Fibroblast of upper back skin (primary cell): ENCODE measurements around the gene NUP93.
"Not testable (repeated sequence)": the region's sequence is repeated elsewhere in the genome, so short reads cannot be mapped to it uniquely, and the experiment has no call there.

Experiments
- DNase-seq: peaks from one replicate; pipeline ENCODE4 v3.0.0-alpha.2; 2013

The NUP93 gene

GRCh38 chr16:56877486-56878182 is 147.7 kb downstream of the NUP93 start:
- DNase-seq, result no peak

- no peak for DNase-seq
These were observed 148.4 kb downstream of the NUP93 start for GRCh38 chr16:56878282-56878854.

DNA sequence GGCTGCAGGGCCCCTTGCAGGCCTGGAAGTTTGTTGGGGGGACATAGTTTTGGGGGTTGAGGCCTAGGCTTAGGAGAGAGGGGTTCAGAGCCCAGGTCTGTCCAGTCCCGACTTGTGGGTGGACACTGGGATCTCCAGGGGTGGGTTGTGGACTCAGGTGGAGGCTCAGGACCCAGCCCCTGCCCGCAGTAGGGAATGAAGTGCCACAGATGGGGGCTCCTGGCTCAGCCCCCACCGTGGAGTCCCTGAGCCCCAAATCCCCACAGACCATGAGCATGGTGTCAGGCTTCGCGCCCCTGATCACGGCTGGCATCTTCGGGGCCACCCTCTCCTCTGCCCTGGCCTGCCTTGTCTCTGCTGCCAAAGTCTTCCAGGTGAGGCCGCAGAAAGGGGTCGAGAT is 149.3 kb downstream of the NUP93 start:
- DNase-seq, result no peak

DNA sequence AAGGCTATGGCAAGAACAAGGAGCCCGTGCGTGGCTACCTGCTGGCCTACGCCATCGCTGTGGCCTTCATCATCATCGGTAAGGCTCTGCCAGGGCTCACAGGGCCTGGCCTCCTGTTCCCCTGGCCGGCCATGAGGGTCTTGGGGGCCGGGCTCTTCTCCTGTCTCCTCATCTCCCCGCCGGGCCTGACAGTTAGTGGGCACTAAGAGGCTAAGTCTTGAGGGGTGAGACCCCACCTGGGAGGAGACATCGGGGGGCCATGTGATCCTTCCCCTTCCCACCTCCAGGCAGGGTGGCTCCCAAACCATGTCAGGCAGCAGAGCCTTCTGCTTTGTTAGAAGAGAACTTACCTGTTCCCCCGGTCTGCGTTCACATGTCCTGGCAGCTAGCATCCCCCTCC is 150.2 kb downstream of the NUP93 start:
- no peak for DNase-seq

- no peak for DNase-seq
These were observed 150.8 kb downstream of the NUP93 start for GRCh38 chr16:56880685-56881084.

GRCh38 chr16:56882077-56882800 is 152.3 kb downstream of the NUP93 start:
- no peak for DNase-seq

GRCh38 chr16:56883586-56883985 is 153.7 kb downstream of the NUP93 start:
- no peak for DNase-seq

DNA sequence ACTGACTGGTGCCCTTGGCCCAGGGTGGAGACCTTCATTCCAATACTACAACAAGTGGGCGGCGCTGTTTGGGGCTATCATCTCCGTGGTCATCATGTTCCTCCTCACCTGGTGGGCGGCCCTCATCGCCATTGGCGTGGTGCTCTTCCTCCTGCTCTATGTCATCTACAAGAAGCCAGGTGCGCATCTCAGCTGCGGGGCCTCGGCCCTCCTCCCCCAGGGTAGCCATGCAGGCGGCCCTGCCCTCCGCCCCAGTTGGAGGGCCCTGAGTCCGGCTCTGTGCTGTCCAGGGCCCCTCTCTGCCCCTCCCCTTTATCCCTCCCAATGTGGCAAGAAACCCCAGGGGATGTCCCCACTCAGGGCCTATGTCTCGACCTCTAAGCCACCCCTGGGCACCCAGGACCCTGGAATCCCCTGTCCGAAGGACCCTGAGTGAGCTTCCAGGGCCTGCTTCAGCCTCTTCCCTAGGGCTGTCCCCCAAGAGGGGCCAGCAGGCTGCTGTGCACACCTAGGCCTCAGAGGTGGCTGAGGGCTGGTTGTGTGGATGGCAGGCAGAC is 154.2 kb downstream of the NUP93 start:
- DNase-seq, result no peak

DNA sequence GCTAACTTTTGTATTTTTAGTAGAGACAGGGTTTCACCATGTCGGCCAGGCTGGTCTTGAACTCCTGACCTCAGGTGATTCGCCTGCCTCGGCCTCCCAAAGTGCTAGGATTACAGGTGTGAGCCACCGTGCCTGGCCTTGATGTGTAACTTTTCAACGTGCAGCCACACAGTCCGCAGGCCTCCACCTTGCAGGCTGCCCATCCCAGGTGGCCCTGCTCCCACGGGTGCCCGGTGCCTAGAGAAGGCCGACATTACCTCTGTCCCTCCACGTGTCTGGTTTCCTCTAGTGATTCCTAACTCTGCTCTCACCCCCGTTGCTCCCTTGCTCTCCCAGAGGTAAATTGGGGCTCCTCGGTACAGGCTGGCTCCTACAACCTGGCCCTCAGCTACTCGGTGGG is 155.0 kb downstream of the NUP93 start:
- not testable (repeated sequence) for DNase-seq

DNA sequence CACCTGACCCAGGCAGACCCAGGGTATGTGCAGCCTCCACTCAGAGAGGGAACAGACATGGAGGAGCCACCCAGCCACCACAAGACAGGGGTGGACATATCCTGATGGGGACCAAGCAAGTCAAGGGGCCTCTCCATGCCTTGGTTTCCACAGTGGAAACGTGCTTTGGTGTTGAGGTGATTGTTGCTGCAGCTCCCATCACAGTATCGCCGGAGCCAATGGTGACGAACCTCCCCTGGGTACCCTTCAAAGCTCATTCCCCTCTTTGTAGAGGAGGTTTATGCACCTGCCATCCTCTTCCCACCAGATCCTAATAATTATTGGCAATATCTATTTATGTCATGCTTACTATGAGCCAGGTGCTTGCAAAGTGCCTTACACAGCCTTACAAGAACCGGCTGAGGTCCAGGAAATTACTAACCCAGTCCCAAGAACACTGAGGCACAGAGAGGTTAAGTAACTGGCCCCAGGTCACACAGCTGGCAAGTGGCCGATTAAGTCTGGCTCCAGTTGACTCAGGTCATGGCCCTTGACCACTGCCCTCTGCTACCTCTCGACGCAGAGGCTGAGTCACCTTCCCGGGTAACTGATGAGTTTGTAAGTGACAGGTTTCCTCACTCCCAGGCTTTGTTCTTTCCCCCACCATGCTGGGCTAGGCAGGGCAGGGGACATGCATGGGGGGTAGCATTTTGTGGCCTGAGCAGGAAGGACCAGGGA is 155.7 kb downstream of the NUP93 start:
- DNase-seq, result no peak

GRCh38 chr16:56886296-56886695 is 156.4 kb downstream of the NUP93 start:
- no peak for DNase-seq

GRCh38 chr16:56886826-56887225 is 156.9 kb downstream of the NUP93 start:
- no peak for DNase-seq

DNA sequence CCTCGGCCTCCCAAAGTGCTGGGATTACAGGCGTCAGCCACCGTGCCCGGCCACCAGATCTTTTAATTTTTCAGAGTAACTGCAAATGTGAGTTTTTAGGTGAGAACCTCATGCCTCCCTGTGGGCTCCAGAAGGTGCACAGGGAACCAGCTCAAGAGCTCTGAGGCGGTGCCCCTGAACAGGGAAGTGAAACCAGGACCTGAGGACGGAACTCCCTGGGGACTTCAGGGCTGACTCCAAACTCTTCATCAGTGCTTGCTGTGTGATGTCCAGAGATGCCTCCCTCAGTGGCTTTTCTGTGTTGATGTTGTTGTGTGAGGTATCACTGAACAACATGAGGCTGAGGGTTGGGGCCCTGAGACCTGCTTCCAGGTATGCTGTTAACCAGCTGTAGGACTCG is 158.9 kb downstream of the NUP93 start:
- no peak for DNase-seq

DNA sequence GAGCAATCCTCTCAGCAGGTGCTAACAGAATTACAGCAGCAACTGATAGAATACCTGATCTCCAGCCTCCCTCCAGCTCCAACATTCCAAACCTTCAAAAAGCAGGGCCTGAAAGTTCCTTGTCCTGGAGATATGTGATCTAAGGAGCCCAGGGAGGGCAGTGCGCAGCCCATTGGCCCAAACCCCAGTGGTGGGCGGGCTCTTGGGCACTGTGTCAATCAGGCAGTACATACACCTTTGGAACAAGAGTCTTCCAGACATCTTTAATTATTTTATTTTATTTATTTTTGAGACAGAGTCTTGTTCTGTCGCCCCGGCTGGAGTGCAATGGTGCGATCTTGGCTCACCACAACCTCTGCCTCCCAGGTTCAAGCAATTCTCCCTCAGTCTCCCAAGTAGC is 159.3 kb downstream of the NUP93 start:
- DNase-seq, result no peak

GRCh38 chr16:56891685-56892084 is 161.8 kb downstream of the NUP93 start:
- DNase-seq, result no peak

DNA sequence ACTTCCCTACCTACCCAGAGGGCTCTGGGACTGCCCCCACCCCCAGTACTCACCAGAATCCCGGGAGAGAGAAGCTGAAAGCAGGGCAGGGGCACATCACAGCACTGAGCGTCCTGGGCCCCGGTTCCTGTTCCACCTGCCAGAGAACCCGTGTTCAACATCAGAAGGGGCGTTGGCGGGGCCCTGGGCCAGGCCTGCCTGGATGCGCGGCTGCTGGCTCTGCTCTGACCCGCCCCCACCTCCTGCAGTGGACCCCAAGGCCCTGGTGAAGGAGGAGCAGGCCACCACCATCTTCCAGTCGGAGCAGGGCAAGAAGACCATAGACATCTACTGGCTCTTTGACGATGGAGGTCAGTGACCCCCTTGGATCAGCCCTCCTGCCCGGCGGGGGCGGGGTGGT is 162.8 kb downstream of the NUP93 start:
- no peak for DNase-seq

DNA sequence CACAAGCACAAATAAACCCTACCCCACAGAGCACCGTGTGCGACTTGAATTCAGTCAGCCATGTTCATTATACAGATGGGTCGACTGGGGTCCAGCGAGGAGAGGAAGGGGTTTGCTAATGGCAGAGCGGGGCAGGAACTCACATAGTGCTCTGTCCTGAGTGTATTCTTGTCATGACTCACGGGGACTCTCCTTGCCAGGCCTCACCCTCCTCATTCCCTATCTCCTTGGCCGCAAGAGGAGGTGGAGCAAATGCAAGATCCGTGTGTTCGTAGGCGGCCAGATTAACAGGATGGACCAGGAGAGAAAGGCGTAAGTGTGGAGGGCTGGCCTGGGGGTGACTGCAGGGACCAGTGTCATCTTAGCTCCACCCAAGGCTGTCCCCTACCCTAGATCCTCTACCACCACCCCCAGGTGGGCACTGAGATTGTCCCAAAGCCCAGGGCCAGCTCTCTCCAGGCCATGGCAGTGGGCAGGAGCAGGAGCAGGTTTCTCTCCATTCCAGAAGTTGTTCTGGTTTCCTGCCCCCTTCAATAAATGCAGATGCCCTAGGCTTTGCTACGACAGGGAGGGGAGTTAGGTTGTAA is 164.5 kb downstream of the NUP93 start:
- no peak for DNase-seq

DNA sequence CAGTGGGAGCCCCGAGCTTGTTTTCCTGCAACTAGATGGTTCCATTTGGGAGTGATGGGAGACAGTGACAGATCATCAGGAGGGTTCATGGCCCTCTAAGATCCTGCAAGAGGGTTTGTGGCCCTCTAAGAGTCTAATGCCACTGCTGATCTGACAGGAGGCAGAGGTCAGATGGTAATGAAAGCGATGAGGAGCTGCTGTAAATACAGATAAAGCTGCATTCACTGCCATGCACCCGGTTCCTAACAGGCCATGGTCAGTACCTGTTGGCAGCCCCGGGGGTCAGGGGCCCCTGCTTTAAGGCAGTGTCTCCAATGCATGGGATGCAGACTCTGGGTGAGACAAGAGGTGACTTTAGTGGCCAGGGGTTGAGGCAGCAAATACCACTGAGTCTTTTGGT is 165.9 kb downstream of the NUP93 start:
- DNase-seq, result no peak

DNA sequence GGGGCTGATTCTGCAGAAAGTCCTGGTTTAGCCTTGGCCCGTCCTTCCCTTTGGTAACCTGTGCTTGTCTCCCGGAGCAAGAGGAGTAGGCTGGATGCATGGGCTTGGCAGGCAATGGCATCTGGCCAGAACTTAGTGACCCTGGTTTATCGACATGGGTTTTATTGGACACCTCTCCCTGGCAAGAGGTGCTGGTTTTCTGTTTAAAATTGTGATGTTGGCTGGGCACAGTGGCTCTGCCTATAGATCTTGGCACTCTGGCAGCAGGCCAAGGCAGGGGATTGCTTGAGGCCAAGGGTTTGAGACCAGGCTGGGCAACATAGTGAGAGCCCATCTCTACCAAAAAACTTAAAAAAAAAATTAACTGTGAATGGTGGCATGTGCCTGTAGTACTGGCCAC is 166.3 kb downstream of the NUP93 start:
- DNase-seq, result no peak

DNA sequence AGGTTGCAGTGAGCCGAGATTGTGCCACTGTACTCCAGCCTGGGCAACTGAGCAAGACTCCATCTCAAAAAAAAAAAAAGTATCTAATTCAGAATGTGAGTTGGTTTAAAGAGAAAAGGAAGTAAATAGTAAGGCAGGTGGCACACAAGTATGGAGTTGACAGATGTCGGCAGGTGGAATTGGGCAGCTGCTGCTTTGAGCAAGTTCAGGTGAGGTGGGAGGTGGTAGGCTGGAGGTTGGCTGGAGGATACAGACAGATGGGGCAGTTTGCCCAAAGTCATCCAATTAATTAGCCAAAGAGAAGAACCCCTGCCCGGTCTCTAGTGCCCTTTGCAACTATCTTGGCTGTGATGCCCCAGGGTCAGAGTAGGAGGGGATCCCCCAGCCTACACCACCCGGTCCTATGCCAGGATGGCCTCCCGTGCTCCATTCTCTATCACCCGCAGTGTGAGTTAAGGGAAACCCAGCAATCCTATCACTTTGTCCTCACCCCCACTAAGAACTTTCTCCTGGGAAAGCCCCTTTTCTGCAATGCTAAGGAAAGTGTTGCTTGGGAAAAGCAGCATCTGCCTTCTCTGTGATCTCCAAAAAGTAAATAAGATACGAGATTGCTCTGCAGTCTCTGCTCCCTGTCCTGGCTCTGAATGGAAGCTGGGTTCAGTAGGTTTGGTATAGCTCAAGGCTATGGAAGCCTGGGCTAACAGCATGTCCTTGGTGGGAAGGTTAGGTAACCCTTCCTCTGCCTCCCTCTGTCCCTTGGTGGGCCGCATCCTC is 167.3 kb downstream of the NUP93 start:
- no peak for DNase-seq

- DNase-seq, result no peak
These were observed 168.9 kb downstream of the NUP93 start for GRCh38 chr16:56898847-56899246.
